Measurements from ENCODE around the gene UBE2D4.
"Not testable (repeated sequence)": the region's sequence is repeated elsewhere in the genome, so short reads cannot be mapped to it uniquely, and the experiment has no call there.

GRCh38 chr7:43966392-43966791, 40.2 kb downstream of the UBE2D4 start:
- TF ChIP-seq CTCF, POLR2A (IDR thresholded peaks at IDR 0.05): not testable (repeated sequence)
